Panc1 (cell line): Measurements from ENCODE around the gene MTA2. TPM values are rescaled to one million over a fixed set of nuclear protein-coding genes. Genes with fewer than 3 reads are reported as not detected.
"Not testable (repeated sequence)": the region's sequence is repeated elsewhere in the genome, so short reads cannot be mapped to it uniquely, and the experiment has no call there.

Experiments
- ATAC-seq: fragments of 200-7000 bp; cut with Tn5 transposase; 2 replicates; pipeline ENCODE4 v1.9.1; 2020; ENCODE audit warnings: mild to moderate bottlenecking, moderate library complexity
- BruUV-seq: library from RNA; stranded (reverse); fragments of 400-500 nt; replicated peaks from 2 replicates; lab custom pipeline; 2021; lab: Mats Ljungman, UMichigan
- CTCF ChIA-PET: fragments of 300-600 bp; sonication (Branson Sonifier 250); formaldehyde crosslinking; loops from one replicate; lab custom pipeline; 2022; ENCODE audit warnings: antibody characterized with exemption; lab: Charles Lee
- POLR2A ChIA-PET: fragments of 300-600 bp; sonication (Branson Sonifier 250); formaldehyde crosslinking; loops from one replicate; lab custom pipeline; 2022; ENCODE audit warnings: antibody characterized with exemption; lab: Charles Lee
- DNase-seq: peaks from one replicate; pipeline ENCODE4 v3.0.0-alpha.2; 2010; ENCODE audit warnings: low read depth, low spot score
- H3K27ac ChIP-seq: 2 replicates; pipeline ENCODE4 v1.5.1; 2011; ENCODE audit warnings: mild to moderate bottlenecking, low read length, inconsistent platforms
- H3K27me3 ChIP-seq: fragments of 200-500 bp; sonication (Bioruptor generic); 2 replicates; pipeline ENCODE4 v1.6.0; 2014; ENCODE audit warnings: low read length, inconsistent platforms; ENCODE audit not compliant: control insufficient read depth, insufficient read depth
- H3K36me3 ChIP-seq: fragments of 200-500 bp; sonication (Bioruptor generic); 2 replicates; pipeline ENCODE4 v1.5.1; 2014; ENCODE audit warnings: inconsistent platforms, mild to moderate bottlenecking, low read length, moderate library complexity; ENCODE audit not compliant: control insufficient read depth, insufficient read depth
- H3K4me1 ChIP-seq: 2 replicates; pipeline ENCODE4 v1.5.1; 2011; ENCODE audit warnings: inconsistent platforms, mild to moderate bottlenecking, low read length, moderate library complexity; ENCODE audit not compliant: control insufficient read depth, insufficient read depth
- H3K4me3 ChIP-seq, 2 experiments: 2 replicates each; pipeline ENCODE4 v1.5.1; 2011 to 2012; ENCODE audit warnings: low read depth in 2 of 2, low read length in 2 of 2, mild to moderate bottlenecking in 2 of 2, inconsistent platforms in 1 of 2, moderate library complexity in 1 of 2
- H3K9me3 ChIP-seq: fragments of 200-500 bp; sonication (Bioruptor generic); 2 replicates; pipeline ENCODE4 v1.5.1; 2014; ENCODE audit warnings: low read depth, mild to moderate bottlenecking, inconsistent platforms, low read length, moderate library complexity; ENCODE audit not compliant: control insufficient read depth, insufficient read depth
- POLR2AphosphoS5 ChIP-seq: IDR thresholded peaks from 2 replicates; pipeline ENCODE4 v1.6.1; 2012; ENCODE audit warnings: mild to moderate bottlenecking, low read depth, low read length, moderate library complexity
- SIN3A ChIP-seq: IDR thresholded peaks from 2 replicates; pipeline ENCODE4 v1.6.1; 2012; ENCODE audit warnings: low read depth, mild to moderate bottlenecking, low read length, moderate library complexity, borderline replicate concordance; ENCODE audit not compliant: insufficient read depth
- TCF7L2 ChIP-seq: IDR thresholded peaks from 2 replicates; pipeline ENCODE4 v1.6.1; 2011; ENCODE audit warnings: mild to moderate bottlenecking, low read depth, low read length, inconsistent platforms
- in situ Hi-C: cut with HindIII; loops from 2 replicates; pipeline ENCODE4 v1.10.0; 2016; ENCODE audit warnings: low sequenced_read_pairs, low pct_unique_long_range_greater_than_20kb
- intact Hi-C: fragments of 100-400 bp; cut with micrococcal nuclease; formaldehyde crosslinking; loops from one replicate; pipeline ENCODE4 v1.10.0; 2022; ENCODE audit not compliant: unreplicated experiment
- total RNA-seq: library from RNA; stranded (reverse); gene quantifications from one replicate; pipeline ENCODE4 v1.2.1, GENCODE V29; 2021; ENCODE audit not compliant: unreplicated experiment
- TF ChIP-seq, protein P1 (sequence below), 2 experiments: IDR thresholded peaks; 2 replicates each; pipeline ENCODE4 v1.6.1; 2011 to 2012; ENCODE audit warnings: low read depth in 2 of 2, control low read depth in 1 of 2, low read length in 1 of 2, mild to moderate bottlenecking in 1 of 2, moderate library complexity in 1 of 2; ENCODE audit not compliant: insufficient read depth in 1 of 2
- TF ChIP-seq, protein P2 (sequence below): fragments of 450-650 bp; IDR thresholded peaks from 2 replicates; pipeline ENCODE4 v1.5.1; 2017; ENCODE audit warnings: mild to moderate bottlenecking

The MTA2 gene
- total RNA-seq, 1 experiment from 2014 or later = 163 TPM

DNA sequence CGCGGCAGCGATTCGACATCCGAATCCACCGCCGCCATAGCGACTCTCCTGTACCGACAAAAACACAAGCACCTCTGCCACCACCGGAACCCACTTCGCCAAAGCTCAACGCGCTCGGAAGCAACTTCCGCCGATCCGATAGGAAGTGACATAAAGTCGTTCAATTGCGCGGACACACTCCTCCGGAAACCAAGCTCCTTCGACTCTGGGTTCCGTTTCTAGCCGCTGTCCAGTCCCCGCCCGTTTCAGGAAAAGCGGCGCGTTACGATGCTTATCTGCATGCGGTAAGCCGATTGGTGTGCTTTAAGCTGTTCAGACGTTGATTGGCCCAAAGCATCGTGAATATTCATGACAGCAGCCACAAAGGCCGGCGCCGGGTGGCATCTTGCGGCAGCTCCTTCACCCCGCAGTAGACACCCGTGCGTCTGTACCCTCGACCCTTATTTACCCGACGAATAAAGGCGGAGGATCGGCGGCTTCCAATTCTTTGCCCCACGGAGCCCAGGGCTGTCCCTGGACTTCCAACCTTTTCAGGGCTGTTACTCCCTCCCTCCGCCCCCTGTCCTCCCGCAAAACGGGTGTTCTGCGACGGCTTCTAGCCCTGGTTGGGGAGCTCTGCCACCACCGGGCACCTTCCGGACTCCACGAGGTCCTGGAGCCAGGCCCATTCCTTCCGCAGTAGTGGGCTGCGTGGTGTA, 10.1 kb downstream of the MTA2 start, which contains the start of gene TUT1:
Gene TUT1 (minus strand): TSS at position 76 of the 698 bp plus-strand sequence. CDS start 38 bp downstream, at position 38.
- intact Hi-C loops (no loop called here), in situ Hi-C loops (no loop called here)
- ChIA-PET CTCF (interaction anchor here (0.6 to 1.0 kb wide), 3 partner anchors 18 to 51 kb away, joined by 3 to 4 read pairs (median 3); partner anchors contain the start of gene EEF1G), POLR2A (interaction anchor here (0.5 to 1.7 kb wide), 12 partner anchors 10 to 960 kb away, joined by 3 to 20 read pairs (median 4); partner anchors contain the start of genes AHNAK, C11orf98, CSKMT and EEF1G)
- ATAC-seq (peak; percentile 94), DNase-seq (peak; percentile 95)
- Histone ChIP-seq H3K4me3 (peak within 1 kb of the TSS; percentile 74 to 86), H3K9me3 (no peaks in the 10 kb centered on the region), H3K4me1 (peaks cover 24% of the 10 kb centered on the region), H3K27me3 (no peaks in the 10 kb centered on the region), H3K27ac (peak within 1 kb of the TSS; percentile 97), H3K36me3 (peaks cover 14% of the 10 kb centered on the region)
- TF ChIP-seq, protein P1, sequence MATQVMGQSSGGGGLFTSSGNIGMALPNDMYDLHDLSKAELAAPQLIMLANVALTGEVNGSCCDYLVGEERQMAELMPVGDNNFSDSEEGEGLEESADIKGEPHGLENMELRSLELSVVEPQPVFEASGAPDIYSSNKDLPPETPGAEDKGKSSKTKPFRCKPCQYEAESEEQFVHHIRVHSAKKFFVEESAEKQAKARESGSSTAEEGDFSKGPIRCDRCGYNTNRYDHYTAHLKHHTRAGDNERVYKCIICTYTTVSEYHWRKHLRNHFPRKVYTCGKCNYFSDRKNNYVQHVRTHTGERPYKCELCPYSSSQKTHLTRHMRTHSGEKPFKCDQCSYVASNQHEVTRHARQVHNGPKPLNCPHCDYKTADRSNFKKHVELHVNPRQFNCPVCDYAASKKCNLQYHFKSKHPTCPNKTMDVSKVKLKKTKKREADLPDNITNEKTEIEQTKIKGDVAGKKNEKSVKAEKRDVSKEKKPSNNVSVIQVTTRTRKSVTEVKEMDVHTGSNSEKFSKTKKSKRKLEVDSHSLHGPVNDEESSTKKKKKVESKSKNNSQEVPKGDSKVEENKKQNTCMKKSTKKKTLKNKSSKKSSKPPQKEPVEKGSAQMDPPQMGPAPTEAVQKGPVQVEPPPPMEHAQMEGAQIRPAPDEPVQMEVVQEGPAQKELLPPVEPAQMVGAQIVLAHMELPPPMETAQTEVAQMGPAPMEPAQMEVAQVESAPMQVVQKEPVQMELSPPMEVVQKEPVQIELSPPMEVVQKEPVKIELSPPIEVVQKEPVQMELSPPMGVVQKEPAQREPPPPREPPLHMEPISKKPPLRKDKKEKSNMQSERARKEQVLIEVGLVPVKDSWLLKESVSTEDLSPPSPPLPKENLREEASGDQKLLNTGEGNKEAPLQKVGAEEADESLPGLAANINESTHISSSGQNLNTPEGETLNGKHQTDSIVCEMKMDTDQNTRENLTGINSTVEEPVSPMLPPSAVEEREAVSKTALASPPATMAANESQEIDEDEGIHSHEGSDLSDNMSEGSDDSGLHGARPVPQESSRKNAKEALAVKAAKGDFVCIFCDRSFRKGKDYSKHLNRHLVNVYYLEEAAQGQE (IDR thresholded peaks at IDR 0.05; ENCODE audit: insufficient read depth in 1 of 2, low read depth in 2 of 2, low read length in 1 of 2) = peak; percentile 80 to 85; a peak in 3 of 4 replicates
- peak; percentile 84 for TF ChIP-seq TCF7L2
- TF ChIP-seq, protein P2, sequence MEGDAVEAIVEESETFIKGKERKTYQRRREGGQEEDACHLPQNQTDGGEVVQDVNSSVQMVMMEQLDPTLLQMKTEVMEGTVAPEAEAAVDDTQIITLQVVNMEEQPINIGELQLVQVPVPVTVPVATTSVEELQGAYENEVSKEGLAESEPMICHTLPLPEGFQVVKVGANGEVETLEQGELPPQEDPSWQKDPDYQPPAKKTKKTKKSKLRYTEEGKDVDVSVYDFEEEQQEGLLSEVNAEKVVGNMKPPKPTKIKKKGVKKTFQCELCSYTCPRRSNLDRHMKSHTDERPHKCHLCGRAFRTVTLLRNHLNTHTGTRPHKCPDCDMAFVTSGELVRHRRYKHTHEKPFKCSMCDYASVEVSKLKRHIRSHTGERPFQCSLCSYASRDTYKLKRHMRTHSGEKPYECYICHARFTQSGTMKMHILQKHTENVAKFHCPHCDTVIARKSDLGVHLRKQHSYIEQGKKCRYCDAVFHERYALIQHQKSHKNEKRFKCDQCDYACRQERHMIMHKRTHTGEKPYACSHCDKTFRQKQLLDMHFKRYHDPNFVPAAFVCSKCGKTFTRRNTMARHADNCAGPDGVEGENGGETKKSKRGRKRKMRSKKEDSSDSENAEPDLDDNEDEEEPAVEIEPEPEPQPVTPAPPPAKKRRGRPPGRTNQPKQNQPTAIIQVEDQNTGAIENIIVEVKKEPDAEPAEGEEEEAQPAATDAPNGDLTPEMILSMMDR = no peak
- TF ChIP-seq POLR2AphosphoS5 = peak; percentile 98
- no peak; the same call in none of the 2 replicates for TF ChIP-seq SIN3A
- no TSS peak for BruUV-seq

DNA sequence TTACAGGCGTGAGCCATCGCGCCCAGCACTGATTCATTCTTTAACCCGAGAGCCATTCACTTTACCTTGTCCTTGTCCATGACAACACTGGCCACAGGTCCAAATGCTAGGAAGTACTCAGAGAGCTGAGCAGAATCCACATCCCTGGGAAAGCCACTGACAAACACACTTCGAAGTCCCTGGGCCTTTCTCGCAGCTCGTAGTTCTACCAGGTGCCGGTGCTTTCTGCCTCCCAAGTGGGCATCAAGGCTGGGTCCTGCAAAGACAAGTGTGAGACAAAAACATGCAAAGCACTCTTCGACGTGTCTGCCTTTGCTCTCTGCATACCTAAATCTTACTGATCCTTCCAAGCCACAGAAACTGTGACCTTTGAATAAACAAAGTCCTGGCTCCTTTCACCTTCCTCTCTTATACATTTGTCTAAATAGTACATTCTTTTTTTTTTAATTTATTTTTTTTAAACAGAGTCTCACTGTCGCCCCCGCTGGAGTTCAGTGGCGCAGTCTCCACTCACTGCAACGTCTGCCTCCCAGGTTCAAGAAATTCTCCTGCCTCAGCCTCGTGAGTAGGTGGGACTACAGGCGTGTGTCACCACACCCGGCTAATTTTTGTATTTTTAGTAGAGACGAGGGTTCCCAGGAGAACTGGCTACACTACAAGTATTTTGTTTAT, 12.6 kb downstream of the MTA2 start:
- peaks cover 4% of the 10 kb centered on the region; the same call in 1 of the 2 replicates for H3K36me3 ChIP-seq
- DNase-seq (no peak), ATAC-seq (no peak)
- ChIA-PET CTCF (no interaction called here), POLR2A (interaction anchor here (0.6 kb wide), 1 partner anchor 12 kb away, joined by 8 read pairs; no protein-coding TSS in a partner anchor)
- no peak overlapping the region for H3K4me3 ChIP-seq
- BruUV-seq = no TSS peak
- in situ Hi-C loops = no loop called here
- intact Hi-C loops = no loop called here
- peaks cover 24% of the 10 kb centered on the region for H3K4me1 ChIP-seq
- TF ChIP-seq, protein P2 = peak; percentile 75
- TF ChIP-seq, protein P1 (IDR thresholded peaks at IDR 0.05; ENCODE audit: insufficient read depth in 1 of 2, low read depth in 2 of 2, low read length in 1 of 2) = no peak
- TF ChIP-seq SIN3A = no peak
- H3K27ac ChIP-seq = no peak overlapping the region
- no peaks in the 10 kb centered on the region for H3K9me3 ChIP-seq
- no peaks in the 10 kb centered on the region for H3K27me3 ChIP-seq

DNA sequence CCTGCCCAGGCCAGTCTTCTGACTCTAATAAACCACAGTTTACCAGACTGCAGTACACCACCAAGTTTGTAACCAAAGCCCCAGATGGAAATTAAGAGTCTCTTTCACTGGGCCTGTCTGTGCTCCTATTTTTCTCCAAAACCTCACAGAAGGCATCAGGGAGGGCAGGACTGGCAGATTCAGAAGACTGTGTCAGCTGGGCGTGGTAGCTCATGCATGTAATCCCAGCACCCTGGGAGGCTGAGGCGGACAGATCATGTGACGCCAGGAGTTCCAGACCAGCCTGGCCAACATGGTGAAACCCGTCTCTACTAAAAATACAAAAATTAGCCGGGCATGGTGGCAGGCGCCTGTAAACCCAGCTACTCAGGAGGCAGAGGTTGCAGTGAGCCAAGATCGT, 16.3 kb downstream of the MTA2 start:
- POLR2A ChIA-PET, intact Hi-C loops, H3K27me3 ChIP-seq, H3K9me3 ChIP-seq, CTCF ChIA-PET, H3K4me1 ChIP-seq, H3K4me3 ChIP-seq, ATAC-seq, DNase-seq, H3K27ac ChIP-seq, in situ Hi-C loops, H3K36me3 ChIP-seq, BruUV-seq: not testable (repeated sequence)
